Ectodermal cell (in vitro differentiated cells): ENCODE data around the gene TBC1D20.
"Not testable (repeated sequence)": the region's sequence is repeated elsewhere in the genome, so short reads cannot be mapped to it uniquely, and the experiment has no call there.

ENCODE experiments used
- H3K27ac ChIP-seq: 2 replicates; pipeline ENCODE4 v1.7.0; 2013; ENCODE audit warnings: mild to moderate bottlenecking, low read depth, low read length; ENCODE audit not compliant: insufficient read depth, poor library complexity, severe bottlenecking
- H3K27me3 ChIP-seq: 2 replicates; pipeline ENCODE4 v1.7.0; 2013; ENCODE audit warnings: mild to moderate bottlenecking, low read length; ENCODE audit not compliant: insufficient read depth, control insufficient read depth, poor library complexity, severe bottlenecking
- H3K36me3 ChIP-seq: one replicate; pipeline ENCODE4 v1.7.0; 2013; ENCODE audit warnings: low read length; ENCODE audit not compliant: control insufficient read depth, insufficient read depth
- H3K4me1 ChIP-seq: one replicate; pipeline ENCODE4 v1.7.0; 2013; ENCODE audit warnings: low read length; ENCODE audit not compliant: control insufficient read depth, insufficient read depth
- H3K4me3 ChIP-seq: 2 replicates; pipeline ENCODE4 v1.7.0; 2013; ENCODE audit warnings: low read depth, low read length, control low read depth; ENCODE audit not compliant: insufficient read depth
- H3K9me3 ChIP-seq: 2 replicates; pipeline ENCODE4 v1.7.0; 2013; ENCODE audit warnings: mild to moderate bottlenecking, low read length, moderate library complexity; ENCODE audit not compliant: control insufficient read depth
- WGBS, 2 experiments: methylation state at CpG; one replicate each; pipeline ENCODE4 v1.1.7; 2013; ENCODE audit warnings: missing lambda C conversion rate in 2 of 2; 5-methylcytosine and 5-hydroxymethylcytosine counted together

TBC1D20 gene

GRCh38 chr20:399182-399707 lies 63.1 kb downstream of the TBC1D20 start:
- Histone ChIP-seq H3K4me3 (no peak overlapping the region), H3K9me3 (no peaks in the 10 kb centered on the region), H3K27ac (no peak overlapping the region), H3K36me3 (no peaks in the 10 kb centered on the region), H3K4me1 (no peaks in the 10 kb centered on the region), H3K27me3 (no peaks in the 10 kb centered on the region)
- 92 to 93% methylated on average over 9 of the region's 9 CpGs for WGBS, 2 experiments

- Histone ChIP-seq H3K27me3 (no peaks in the 10 kb centered on the region), H3K27ac (no peak overlapping the region), H3K9me3 (no peaks in the 10 kb centered on the region), H3K36me3 (no peaks in the 10 kb centered on the region), H3K4me3 (no peak overlapping the region), H3K4me1 (no peaks in the 10 kb centered on the region)
- WGBS, 2 experiments: 91 to 94% methylated on average over 6 of the region's 6 CpGs
Measured at GRCh38 chr20:397432-398237, 64.7 kb downstream of the TBC1D20 start.

- Histone ChIP-seq H3K9me3 (no peaks in the 10 kb centered on the region), H3K27ac (no peak overlapping the region), H3K36me3 (no peaks in the 10 kb centered on the region), H3K27me3 (no peaks in the 10 kb centered on the region), H3K4me1 (no peaks in the 10 kb centered on the region), H3K4me3 (no peak overlapping the region)
- 93 to 94% methylated on average over 4 of the region's 4 CpGs for WGBS, 2 experiments
Measured at GRCh38 chr20:396619-397431, 65.5 kb downstream of the TBC1D20 start.

GRCh38 chr20:396252-396618 lies 66.1 kb downstream of the TBC1D20 start:
- no peak overlapping the region for H3K4me3 ChIP-seq
- no peaks in the 10 kb centered on the region for H3K27me3 ChIP-seq
- H3K9me3 ChIP-seq: no peaks in the 10 kb centered on the region
- 95% methylated on average over 24 of the region's 24 CpGs for WGBS, 2 experiments
- H3K4me1 ChIP-seq: no peaks in the 10 kb centered on the region
- H3K36me3 ChIP-seq: no peaks in the 10 kb centered on the region
- no peak overlapping the region for H3K27ac ChIP-seq

GRCh38 chr20:393296-393695 lies 69.0 kb downstream of the TBC1D20 start:
- not testable (repeated sequence) for H3K27ac ChIP-seq, H3K9me3 ChIP-seq, H3K36me3 ChIP-seq, H3K27me3 ChIP-seq, H3K4me1 ChIP-seq, H3K4me3 ChIP-seq
- 86 to 93% methylated on average over 2 of the region's 2 CpGs for WGBS, 2 experiments

GRCh38 chr20:391041-391711 lies 71.2 kb downstream of the TBC1D20 start:
- Histone ChIP-seq H3K4me3 (no peak overlapping the region), H3K9me3 (no peaks in the 10 kb centered on the region), H3K36me3 (no peaks in the 10 kb centered on the region), H3K27ac (no peak overlapping the region), H3K27me3 (no peaks in the 10 kb centered on the region), H3K4me1 (no peaks in the 10 kb centered on the region)
- WGBS, 2 experiments: 95% methylated on average over 29 of the region's 29 CpGs

GRCh38 chr20:389220-389619 lies 73.1 kb downstream of the TBC1D20 start:
- H3K27me3 ChIP-seq: no peaks in the 10 kb centered on the region
- WGBS, 2 experiments: 94% methylated on average over 6 of the region's 6 CpGs

GRCh38 chr20:388034-388994 lies 74.0 kb downstream of the TBC1D20 start:
- 93% methylated on average over 21 of the region's 21 CpGs for WGBS, 2 experiments
- Histone ChIP-seq H3K4me3 (no peak overlapping the region), H3K9me3 (no peaks in the 10 kb centered on the region), H3K36me3 (no peaks in the 10 kb centered on the region), H3K27me3 (peaks cover 2% of the 10 kb centered on the region), H3K27ac (no peak overlapping the region), H3K4me1 (no peaks in the 10 kb centered on the region)

More at GRCh38 chr20:389220-389619, 73.1 kb downstream of the TBC1D20 start:
- no peaks in the 10 kb centered on the region for H3K36me3 ChIP-seq
- no peaks in the 10 kb centered on the region for H3K4me1 ChIP-seq
- H3K27ac ChIP-seq: no peak overlapping the region
- no peak overlapping the region for H3K4me3 ChIP-seq
- no peaks in the 10 kb centered on the region for H3K9me3 ChIP-seq

GRCh38 chr20:387520-387919 lies 74.8 kb downstream of the TBC1D20 start:
- H3K27me3 ChIP-seq: peaks cover 10% of the 10 kb centered on the region
- no peaks in the 10 kb centered on the region for H3K9me3 ChIP-seq
- no peaks in the 10 kb centered on the region for H3K36me3 ChIP-seq
- no peaks in the 10 kb centered on the region for H3K4me1 ChIP-seq
- no peak overlapping the region for H3K27ac ChIP-seq
- H3K4me3 ChIP-seq: no peak overlapping the region
- 82 to 89% methylated on average over 3 of the region's 3 CpGs for WGBS, 2 experiments
